HepG2 (cell line): ENCODE results near the gene KLHL17. TPM values are rescaled to one million over a fixed set of nuclear protein-coding genes. Genes with fewer than 3 reads are reported as not detected.

Experiments used
- ATAC-seq: fragments of 200-7000 bp; cut with Tn5 transposase; 3 replicates; pipeline ENCODE4 v1.9.1; 2020; ENCODE audit warnings: mild to moderate bottlenecking, moderate library complexity
- BruUV-seq: library from RNA; stranded (reverse); fragments of 400-500 nt; replicated peaks from 2 replicates; lab custom pipeline; 2021; lab: Mats Ljungman, UMichigan
- CTCF ChIA-PET: fragments of 300-600 bp; formaldehyde crosslinking; extraction: SDS; loops from one replicate; lab custom pipeline; 2021; ENCODE audit warnings: low total read pairs, inconsistent platforms, low intra/inter-chr PET ratio; lab: Yijun Ruan, JAX
- POLR2A ChIA-PET: fragments of 350-600 bp; sonication (Branson Sonifier 250); formaldehyde crosslinking; loops from one replicate; lab custom pipeline; 2020; ENCODE audit warnings: antibody characterized with exemption, inconsistent platforms; lab: Yijun Ruan, JAX
- DNase-seq: peaks from one replicate; pipeline ENCODE4 v3.0.0-alpha.2; 2015; ENCODE audit warnings: low spot score
- FAIRE-seq: peaks from 3 replicates; lab custom pipeline; 2011; peaks lifted over from hg19 to GRCh38; lab: Jason Lieb, UNC
- H2AFZ ChIP-seq: one replicate; pipeline ENCODE4 v1.6.1; 2011; ENCODE audit warnings: low read length, inconsistent platforms
- H3K27ac ChIP-seq: fragments of 300-600 bp; 3 replicates; pipeline ENCODE4 v1.8.0; 2011; ENCODE audit warnings: mixed run types, mild to moderate bottlenecking, mixed read lengths, low read length, inconsistent platforms; ENCODE audit not compliant: insufficient read depth; ENCODE audit errors: extremely low read length
- H3K27me3 ChIP-seq, 2 experiments: fragments of 200-600 bp in 1 of 2; 2 replicates in 1 of 2; 3 replicates in 1 of 2; pipeline versions ENCODE4 v1.6.0 to v1.8.0; 2011; ENCODE audit warnings: low read length in 2 of 2, mild to moderate bottlenecking in 2 of 2, moderate library complexity in 2 of 2, inconsistent platforms in 1 of 2; ENCODE audit not compliant: insufficient read depth in 2 of 2, control insufficient read depth in 1 of 2
- H3K36me3 ChIP-seq, 2 experiments: fragments of 200-600 bp in 1 of 2; replicated peaks in 1 of 2; 2 replicates in 1 of 2; 3 replicates in 1 of 2; pipeline versions ENCODE4 v1.5.1 to v1.8.0; 2011; ENCODE audit warnings: low read length in 2 of 2, inconsistent platforms in 1 of 2; ENCODE audit not compliant: insufficient read depth in 2 of 2, control insufficient read depth in 1 of 2
- H3K4me1 ChIP-seq: 2 replicates; pipeline ENCODE4 v1.5.1; 2012; ENCODE audit warnings: low read length, inconsistent platforms; ENCODE audit not compliant: insufficient read depth
- H3K4me2 ChIP-seq: 2 replicates; pipeline ENCODE4 v1.6.0; 2011; ENCODE audit warnings: low read depth, low read length, inconsistent platforms
- H3K4me3 ChIP-seq, 3 experiments: fragments of 200-600 bp in 1 of 3; sonication (generic), shearing (Covaris generic) in 1 of 3; replicated peaks in 1 of 3; 2 replicates each; pipeline ENCODE4 v1.5.1; 2011 to 2016; ENCODE audit warnings: low read length in 3 of 3, inconsistent platforms in 2 of 3, low read depth in 2 of 3, mild to moderate bottlenecking in 2 of 3, control low read depth in 1 of 3, mixed read lengths in 1 of 3; ENCODE audit not compliant: insufficient read depth in 1 of 3
- H3K79me2 ChIP-seq: one replicate; pipeline ENCODE4 v1.6.1; 2011; ENCODE audit warnings: low read length, inconsistent platforms; ENCODE audit not compliant: insufficient read depth
- H3K9ac ChIP-seq: 2 replicates; pipeline ENCODE4 v1.6.0; 2011; ENCODE audit warnings: mild to moderate bottlenecking, low read depth, low read length, inconsistent platforms; ENCODE audit not compliant: insufficient read depth
- H3K9me3 ChIP-seq: 2 replicates; pipeline ENCODE4 v1.5.1; 2012; ENCODE audit warnings: mild to moderate bottlenecking, low read length
- H4K20me1 ChIP-seq: 2 replicates; pipeline ENCODE4 v1.6.0; 2011; ENCODE audit warnings: inconsistent platforms, mild to moderate bottlenecking, low read length, moderate library complexity; ENCODE audit not compliant: insufficient read depth
- ATF4 ChIP-seq, 2 experiments: fragments of 450-650 bp in 1 of 2; sonication (generic) in 1 of 2; formaldehyde crosslinking; IDR thresholded peaks; 2 replicates each; pipeline versions ENCODE4 v1.5.0 to v1.8.0; 2020 to 2022; ENCODE audit warnings: mild to moderate bottlenecking in 1 of 2, missing genetic modification reagents in 1 of 2
- HNRNPK ChIP-seq: fragments of 200-400 bp; formaldehyde crosslinking; IDR thresholded peaks from 2 replicates; pipeline ENCODE4 v1.6.1; 2018; ENCODE audit warnings: low read length, low read depth, moderate library complexity, mild to moderate bottlenecking; ENCODE audit not compliant: poor library complexity, severe bottlenecking
- NONO ChIP-seq, 2 experiments: fragments of 450-650 bp in 1 of 2; sonication (generic) in 1 of 2; formaldehyde crosslinking in 1 of 2; IDR thresholded peaks in 1 of 2; conservative IDR thresholded peaks in 1 of 2; 2 replicates each; pipeline versions ENCODE4 v1.6.1 to v1.8.0; 2017 to 2022; ENCODE audit warnings: mild to moderate bottlenecking in 1 of 2, missing genetic modification reagents in 1 of 2, moderate library complexity in 1 of 2
- PBX2 ChIP-seq: IDR thresholded peaks from 2 replicates; pipeline ENCODE4 v1.6.1; 2016; ENCODE audit warnings: control low read depth
- RARA ChIP-seq: IDR thresholded peaks from 2 replicates; pipeline ENCODE4 v1.6.1; 2016; ENCODE audit warnings: missing genetic modification reagents, missing compliant biosample characterization
- TAF1 ChIP-seq: sonication (generic); formaldehyde crosslinking; IDR thresholded peaks from 2 replicates; pipeline ENCODE4 v1.4.0; 2020; ENCODE audit warnings: missing genetic modification reagents
- ZFYVE20 ChIP-seq: sonication (generic); formaldehyde crosslinking; IDR thresholded peaks from 2 replicates; pipeline ENCODE4 v1.8.0; 2023; ENCODE audit warnings: low read depth, mild to moderate bottlenecking, moderate library complexity, missing genetic modification reagents, borderline replicate concordance
- ZNF20 ChIP-seq: sonication (generic); formaldehyde crosslinking; IDR thresholded peaks from 2 replicates; pipeline ENCODE4 v1.4.0; 2020; ENCODE audit warnings: mild to moderate bottlenecking, moderate library complexity, missing genetic modification reagents
- ZNF225 ChIP-seq: sonication (generic); formaldehyde crosslinking; IDR thresholded peaks from 2 replicates; pipeline ENCODE4 v1.4.0; 2020; ENCODE audit warnings: mild to moderate bottlenecking, missing genetic modification reagents
- ZNF652 ChIP-seq: IDR thresholded peaks from 2 replicates; pipeline ENCODE4 v1.6.1; 2016; ENCODE audit warnings: low read depth, borderline replicate concordance
- ZNF749 ChIP-seq: sonication (generic); formaldehyde crosslinking; IDR thresholded peaks from 2 replicates; pipeline ENCODE4 v1.8.0; 2022; ENCODE audit warnings: mild to moderate bottlenecking, missing genetic modification reagents, moderate library complexity, borderline replicate concordance
- WGBS: methylation state at CpG from one replicate; pipeline ENCODE4 v1.1.6; 2017; ENCODE audit warnings: low lambda C conversion rate; 5-methylcytosine and 5-hydroxymethylcytosine counted together
- in situ Hi-C: cut with HindIII; loops from 2 replicates; pipeline ENCODE4 v1.10.0; 2017; ENCODE audit warnings: low pct_unique_long_range_greater_than_20kb; ENCODE audit not compliant: extremely low pct_ligation_motif_present
- intact Hi-C: fragments of 100-400 bp; cut with micrococcal nuclease; formaldehyde crosslinking; loops from one replicate; pipeline ENCODE4 v1.10.0; 2022; ENCODE audit not compliant: unreplicated experiment
- polyA plus RNA-seq, 8 experiments: library from polyadenylated mRNA; depleted of rRNA in 3 of 8; stranded (reverse) in 7 of 8; unstranded in 1 of 8; fragments of >200 nt; fragmentation: Illumina TruSeq in 4 of 8; extraction: Trizol in 4 of 8; gene quantifications; 2 replicates each; pipeline versions ENCODE4 v1.2.1 to v1.2.3, GENCODE V29; 2011 to 2016; ENCODE audit warnings: low read depth in 4 of 8, missing spikeins in 1 of 8, mixed read lengths in 1 of 8; ENCODE audit not compliant: insufficient read depth in 1 of 8
- total RNA-seq, 5 experiments: library from RNA; depleted of rRNA; stranded (reverse); fragments of >200 nt; fragmentation: Illumina TruSeq; extraction: Trizol; gene quantifications; 2 replicates each; pipeline ENCODE4 v1.2.3, GENCODE V29; 2016; ENCODE audit warnings: low read depth in 1 of 5
- TF ChIP-seq, protein P1 (sequence below): sonication (generic); formaldehyde crosslinking; IDR thresholded peaks from 2 replicates; pipeline ENCODE4 v1.4.0; 2020; ENCODE audit warnings: missing genetic modification reagents, mild to moderate bottlenecking, borderline replicate concordance
- TF ChIP-seq, protein P2 (sequence below): sonication (generic); formaldehyde crosslinking; IDR thresholded peaks from 2 replicates; pipeline ENCODE4 v1.4.0; 2020; ENCODE audit warnings: missing genetic modification reagents
- TF ChIP-seq, protein P3 (sequence below): sonication (generic); formaldehyde crosslinking; IDR thresholded peaks from 2 replicates; pipeline ENCODE4 v1.4.0; 2020; ENCODE audit warnings: missing genetic modification reagents, borderline replicate concordance

The KLHL17 gene
- total and polyA plus RNA-seq, 2 of the 13 experiments (the other 11 are each of a cell fraction or from before 2014, with no cell fraction given) = 9.3 to 24.7 TPM

GRCh38 chr1:958823-959730, 1.3 kb upstream of the KLHL17 start, which contains the start of gene NOC2L:
NOC2L (minus strand) TSS chr1:959256; CDS start chr1:959240, 16 bp downstream.
- peak within 1 kb of the TSS; percentile 74 for H3K27ac ChIP-seq
- ATAC-seq = peak; percentile 85
- ChIA-PET POLR2A (interaction anchor here (0.6 to 1.7 kb wide), 3 partner anchors 17 to 43 kb away, joined by 3 to 10 read pairs (median 4); no protein-coding TSS in a partner anchor), CTCF (no interaction called here)
- BruUV-seq = TSS peak; percentile 78
- no peaks in the 10 kb centered on the region for H3K9me3 ChIP-seq
- H3K4me2 ChIP-seq = peak within 1 kb of the TSS; percentile 88
- in situ Hi-C loops (no loop called here), intact Hi-C loops (loop anchor here (2.0 kb wide), 1 partner anchor 18 kb away; no protein-coding TSS in a partner anchor)
- peak within 1 kb of the TSS; percentile 89 for H3K9ac ChIP-seq
- WGBS = 0% methylated on average over 8 of the region's 101 CpGs
- DNase-seq = peak; percentile 72
- no peak within 1 kb of the TSS for H2AFZ ChIP-seq
- peaks cover 0 to 4% of the 10 kb centered on the region in 2 experiments; a peak in 1 of 5 replicates for H3K27me3 ChIP-seq
- H3K79me2 ChIP-seq = peaks cover 21% of the 10 kb centered on the region
- peaks cover 17% of the 10 kb centered on the region for H3K4me1 ChIP-seq
- H3K36me3 ChIP-seq = peaks cover 18 to 34% of the 10 kb centered on the region in 2 experiments
- no peak for FAIRE-seq
- H3K4me3 ChIP-seq = peak within 1 kb of the TSS; percentile 83 to 100 (median 99)
- H4K20me1 ChIP-seq = peaks cover 13% of the 10 kb centered on the region
- peak; percentile 80 for TF ChIP-seq TAF1 (CRISPR knock-in tag)
- TF ChIP-seq ZNF749 = 0 out of 2 replicates have a peak, but pooled peaks have one; percentile 53
- TF ChIP-seq RARA = no peak
- 0 out of 4 replicates have a peak, but pooled peaks of 1 of the 2 experiments have one; percentile 26 for TF ChIP-seq ATF4 (CRISPR knock-in tag; IDR thresholded peaks at IDR 0.05)
- no peak for TF ChIP-seq ZFYVE20
- TF ChIP-seq, protein P1, sequence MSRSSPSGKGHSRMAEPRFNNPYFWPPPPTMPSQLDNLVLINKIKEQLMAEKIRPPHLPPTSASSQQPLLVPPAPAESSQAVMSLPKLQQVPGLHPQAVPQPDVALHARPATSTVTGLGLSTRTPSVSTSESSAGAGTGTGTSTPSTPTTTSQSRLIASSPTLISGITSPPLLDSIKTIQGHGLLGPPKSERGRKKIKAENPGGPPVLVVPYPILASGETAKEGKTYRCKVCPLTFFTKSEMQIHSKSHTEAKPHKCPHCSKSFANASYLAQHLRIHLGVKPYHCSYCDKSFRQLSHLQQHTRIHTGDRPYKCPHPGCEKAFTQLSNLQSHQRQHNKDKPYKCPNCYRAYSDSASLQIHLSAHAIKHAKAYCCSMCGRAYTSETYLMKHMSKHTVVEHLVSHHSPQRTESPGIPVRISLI = no peak
- TF ChIP-seq, protein P2, sequence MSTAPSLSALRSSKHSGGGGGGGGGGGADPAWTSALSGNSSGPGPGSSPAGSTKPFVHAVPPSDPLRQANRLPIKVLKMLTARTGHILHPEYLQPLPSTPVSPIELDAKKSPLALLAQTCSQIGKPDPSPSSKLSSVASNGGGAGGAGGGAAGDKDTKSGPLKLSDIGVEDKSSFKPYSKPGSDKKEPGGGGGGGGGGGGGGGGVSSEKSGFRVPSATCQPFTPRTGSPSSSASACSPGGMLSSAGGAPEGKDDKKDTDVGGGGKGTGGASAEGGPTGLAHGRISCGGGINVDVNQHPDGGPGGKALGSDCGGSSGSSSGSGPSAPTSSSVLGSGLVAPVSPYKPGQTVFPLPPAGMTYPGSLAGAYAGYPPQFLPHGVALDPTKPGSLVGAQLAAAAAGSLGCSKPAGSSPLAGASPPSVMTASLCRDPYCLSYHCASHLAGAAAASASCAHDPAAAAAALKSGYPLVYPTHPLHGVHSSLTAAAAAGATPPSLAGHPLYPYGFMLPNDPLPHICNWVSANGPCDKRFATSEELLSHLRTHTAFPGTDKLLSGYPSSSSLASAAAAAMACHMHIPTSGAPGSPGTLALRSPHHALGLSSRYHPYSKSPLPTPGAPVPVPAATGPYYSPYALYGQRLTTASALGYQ = peak; percentile 58; the same call in 1 of the 2 replicates
- no peak for TF ChIP-seq ZNF20 (CRISPR knock-in tag)
- peak; percentile 12 for TF ChIP-seq HNRNPK
- TF ChIP-seq ZNF652 = no peak
- TF ChIP-seq ZNF225 = peak; percentile 34; the same call in 1 of the 2 replicates
- TF ChIP-seq NONO (IDR thresholded peaks at IDR 0.05) = no peak
- TF ChIP-seq NONO (CRISPR knock-in tag; conservative IDR thresholded peaks at IDR 0.05) = peak; percentile 79
- no peak for TF ChIP-seq PBX2 (CRISPR knock-in tag)
- TF ChIP-seq, protein P3, sequence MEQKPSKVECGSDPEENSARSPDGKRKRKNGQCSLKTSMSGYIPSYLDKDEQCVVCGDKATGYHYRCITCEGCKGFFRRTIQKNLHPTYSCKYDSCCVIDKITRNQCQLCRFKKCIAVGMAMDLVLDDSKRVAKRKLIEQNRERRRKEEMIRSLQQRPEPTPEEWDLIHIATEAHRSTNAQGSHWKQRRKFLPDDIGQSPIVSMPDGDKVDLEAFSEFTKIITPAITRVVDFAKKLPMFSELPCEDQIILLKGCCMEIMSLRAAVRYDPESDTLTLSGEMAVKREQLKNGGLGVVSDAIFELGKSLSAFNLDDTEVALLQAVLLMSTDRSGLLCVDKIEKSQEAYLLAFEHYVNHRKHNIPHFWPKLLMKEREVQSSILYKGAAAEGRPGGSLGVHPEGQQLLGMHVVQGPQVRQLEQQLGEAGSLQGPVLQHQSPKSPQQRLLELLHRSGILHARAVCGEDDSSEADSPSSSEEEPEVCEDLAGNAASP (CRISPR knock-in tag) = no peak
